GM23338 (cell line): ENCODE results near the gene KCNJ11.
A peak's percentile ranks its signal among the peaks of the same experiment; 100 is the strongest.

Experiments used
- CREB1 ChIP-seq: fragments of 250-450 bp; sonication (Bioruptor Pico); IDR thresholded peaks from 2 replicates; pipeline ENCODE4 v1.5.0; 2020; ENCODE audit warnings: low read depth, mild to moderate bottlenecking, moderate library complexity
- CTCF ChIP-seq, 2 experiments: fragments of 200-600 bp in 1 of 2; sonication (generic) in 1 of 2; conservative IDR thresholded peaks; 2 replicates each; pipeline versions ENCODE4 v1.5.1 to v1.6.1; 2016 to 2017; ENCODE audit warnings: antibody characterized with exemption in 2 of 2, low read depth in 2 of 2, mild to moderate bottlenecking in 2 of 2, moderate library complexity in 1 of 2
- ETS1 ChIP-seq: IDR thresholded peaks from 2 replicates; pipeline ENCODE4 v1.6.1; 2016; ENCODE audit warnings: antibody characterized with exemption
- EZH2 ChIP-seq: fragments of 200-600 bp; sonication (generic); IDR thresholded peaks from one replicate; pipeline ENCODE4 v1.8.0; 2017; ENCODE audit warnings: antibody characterized with exemption, mild to moderate bottlenecking, low read depth; ENCODE audit not compliant: unreplicated experiment
- EZH2phosphoT487 ChIP-seq: fragments of 200-600 bp; sonication (generic); IDR thresholded peaks from one replicate; pipeline ENCODE4 v1.8.1; 2018; ENCODE audit warnings: antibody characterized with exemption; ENCODE audit not compliant: unreplicated experiment
- JUNB ChIP-seq: IDR thresholded peaks from one replicate; pipeline ENCODE4 v1.6.1; 2016; ENCODE audit warnings: antibody characterized with exemption; ENCODE audit not compliant: unreplicated experiment
- NANOG ChIP-seq: IDR thresholded peaks from 2 replicates; pipeline ENCODE4 v1.6.1; 2016; ENCODE audit warnings: antibody characterized with exemption, borderline replicate concordance
- POLR2AphosphoS5 ChIP-seq: IDR thresholded peaks from 2 replicates; pipeline ENCODE4 v1.6.1; 2016; ENCODE audit warnings: antibody characterized with exemption, low read depth
- REST ChIP-seq: IDR thresholded peaks from one replicate; pipeline ENCODE4 v1.6.1; 2018; ENCODE audit warnings: antibody characterized with exemption; ENCODE audit not compliant: unreplicated experiment
- STAT1 ChIP-seq: IDR thresholded peaks from one replicate; pipeline ENCODE4 v1.6.1; 2016; ENCODE audit warnings: antibody characterized with exemption; ENCODE audit not compliant: unreplicated experiment
- ZNF114 ChIP-seq: fragments of 250-450 bp; sonication (Bioruptor Pico); IDR thresholded peaks from 2 replicates; pipeline ENCODE4 v1.5.0; 2020; ENCODE audit warnings: mild to moderate bottlenecking, moderate library complexity
- ZNF331 ChIP-seq: fragments of 250-450 bp; sonication (Bioruptor Pico); IDR thresholded peaks from 2 replicates; pipeline ENCODE4 v1.5.0; 2020; ENCODE audit warnings: low read depth, mild to moderate bottlenecking, moderate library complexity

GRCh38 chr11:17393472-17393871, 5.0 kb upstream of the KCNJ11 start:
- TF ChIP-seq CTCF (conservative IDR thresholded peaks at IDR 0.05; ENCODE audit: low read depth in 2 of 2) (0 out of 4 replicates have a peak, but pooled peaks of 1 of the 2 experiments have one; percentile 12), REST (no peak), EZH2 (no peak), POLR2AphosphoS5 (no peak), EZH2phosphoT487 (no peak), STAT1 (no peak), ZNF331 (CRISPR knock-in tag) (no peak), JUNB (no peak), NANOG (no peak), CREB1 (CRISPR knock-in tag) (no peak), ZNF114 (CRISPR knock-in tag) (no peak), ETS1 (no peak)
